GM18505 (cell line): ENCODE results near the gene POLG2.

ENCODE experiments used
- ATAC-seq: cut with Tn5 transposase; IDR thresholded peaks from one replicate; pipeline ENCODE4 v1.9.1; 2021; ENCODE audit not compliant: unreplicated experiment
- POLR2A ChIP-seq: IDR thresholded peaks from 4 replicates; pipeline ENCODE4 v1.6.1; 2011; ENCODE audit warnings: borderline replicate concordance; ENCODE audit not compliant: insufficient read depth, insufficient read length; ENCODE audit errors: extremely low read depth

POLG2 gene

GRCh38 chr17:64496786-64497564, at the start of gene POLG2:
Gene POLG2, minus strand, starts transcription at chr17:64497054. Its CDS starts 86 bp downstream, at chr17:64496968.
- ATAC-seq: peak; percentile 80
- peak; percentile 92 for TF ChIP-seq POLR2A

GRCh38 chr17:64544742-64545141, 47.9 kb upstream of the POLG2 start:
- no peak for TF ChIP-seq POLR2A
- no peak for ATAC-seq

GRCh38 chr17:64540118-64540776, 43.4 kb upstream of the POLG2 start:
- TF ChIP-seq POLR2A: no peak
- no peak for ATAC-seq

GRCh38 chr17:64538508-64539130, 41.8 kb upstream of the POLG2 start:
- TF ChIP-seq POLR2A: no peak
- no peak for ATAC-seq

- no peak for ATAC-seq
- no peak for TF ChIP-seq POLR2A
Measured at GRCh38 chr17:64537488-64537887, 40.6 kb upstream of the POLG2 start.

GRCh38 chr17:64536913-64537312, 40.1 kb upstream of the POLG2 start:
- no peak for TF ChIP-seq POLR2A
- ATAC-seq: no peak

- no peak for ATAC-seq
- no peak for TF ChIP-seq POLR2A
Measured at GRCh38 chr17:64535357-64535756, 38.5 kb upstream of the POLG2 start.

GRCh38 chr17:64534187-64534586, 37.3 kb upstream of the POLG2 start:
- TF ChIP-seq POLR2A: no peak
- no peak for ATAC-seq

- TF ChIP-seq POLR2A: no peak
- ATAC-seq: no peak
Measured at GRCh38 chr17:64533784-64534183, 36.9 kb upstream of the POLG2 start.

- no peak for TF ChIP-seq POLR2A
- ATAC-seq: no peak
Measured at GRCh38 chr17:64532409-64532808, 35.6 kb upstream of the POLG2 start.

GRCh38 chr17:64531955-64532371, 35.1 kb upstream of the POLG2 start:
- TF ChIP-seq POLR2A: no peak
- ATAC-seq: no peak

- no peak for ATAC-seq
- TF ChIP-seq POLR2A: no peak
Measured at GRCh38 chr17:64529221-64529620, 32.4 kb upstream of the POLG2 start.

GRCh38 chr17:64527914-64528313, 31.1 kb upstream of the POLG2 start:
- no peak for ATAC-seq
- TF ChIP-seq POLR2A: no peak

GRCh38 chr17:64520359-64520758, 23.5 kb upstream of the POLG2 start:
- TF ChIP-seq POLR2A: no peak
- ATAC-seq: no peak

GRCh38 chr17:64519601-64520000, 22.7 kb upstream of the POLG2 start:
- no peak for ATAC-seq
- no peak for TF ChIP-seq POLR2A

- no peak for TF ChIP-seq POLR2A
- ATAC-seq: no peak
Measured at GRCh38 chr17:64515829-64516228, 19.0 kb upstream of the POLG2 start.
